GM18951 (cell line): ENCODE measurements around the gene TSN.
"Not testable (repeated sequence)": the region's sequence is repeated elsewhere in the genome, so short reads cannot be mapped to it uniquely, and the experiment has no call there.

Experiments used
- POLR2A ChIP-seq: IDR thresholded peaks from 4 replicates; pipeline ENCODE4 v1.6.1; 2011; ENCODE audit warnings: mild to moderate bottlenecking; ENCODE audit not compliant: insufficient read length, insufficient read depth; ENCODE audit errors: extremely low read depth
- in situ Hi-C: fragments of 300-500 bp; cut with MboI; formaldehyde crosslinking; loops from one replicate; pipeline ENCODE4 v1.12.0; 2022; ENCODE audit warnings: low sequenced_read_pairs, mixed read lengths, inconsistent platforms; ENCODE audit not compliant: unreplicated experiment

Gene TSN

GRCh38 chr2:121796239-121796638 is 40.8 kb downstream of the TSN start:
- in situ Hi-C loops, result no loop called here
- TF ChIP-seq POLR2A, result no peak

GRCh38 chr2:121798617-121799016 is 43.2 kb downstream of the TSN start:
- in situ Hi-C loops, result no loop called here
- no peak for TF ChIP-seq POLR2A

GRCh38 chr2:121801916-121802315 is 46.5 kb downstream of the TSN start:
- no peak for TF ChIP-seq POLR2A

GRCh38 chr2:121803503-121803902 is 48.1 kb downstream of the TSN start:
- TF ChIP-seq POLR2A, result no peak
- in situ Hi-C loops, result no loop called here

More at GRCh38 chr2:121801916-121802315, 46.5 kb downstream of the TSN start:
- in situ Hi-C loops, result no loop called here

GRCh38 chr2:121804340-121804739 is 48.9 kb downstream of the TSN start:
- no peak for TF ChIP-seq POLR2A
- in situ Hi-C loops, result no loop called here

GRCh38 chr2:121804997-121805765 is 49.7 kb downstream of the TSN start:
- TF ChIP-seq POLR2A, result no peak
- in situ Hi-C loops, result no loop called here

- no peak for TF ChIP-seq POLR2A
- in situ Hi-C loops, result no loop called here
Observed at GRCh38 chr2:121805766-121806143, 50.3 kb downstream of the TSN start.

GRCh38 chr2:121807771-121808170 is 52.3 kb downstream of the TSN start:
- in situ Hi-C loops, result not testable (repeated sequence)

- in situ Hi-C loops, result no loop called here
- no peak for TF ChIP-seq POLR2A
Observed at GRCh38 chr2:121809607-121810006, 54.2 kb downstream of the TSN start.

- no peak for TF ChIP-seq POLR2A
- in situ Hi-C loops, result no loop called here
Observed at GRCh38 chr2:121810959-121811853, 55.8 kb downstream of the TSN start.

- in situ Hi-C loops, result not testable (repeated sequence)
Observed at GRCh38 chr2:121813083-121813482, 57.6 kb downstream of the TSN start.

- TF ChIP-seq POLR2A, result no peak
- in situ Hi-C loops, result no loop called here
Observed at GRCh38 chr2:121815216-121815615, 59.8 kb downstream of the TSN start.

- in situ Hi-C loops, result no loop called here
- no peak for TF ChIP-seq POLR2A
Observed at GRCh38 chr2:121816797-121817196, 61.3 kb downstream of the TSN start.

GRCh38 chr2:121817304-121817703 is 61.9 kb downstream of the TSN start:
- in situ Hi-C loops, result not testable (repeated sequence)
